ENCODE measurements around the gene PGF.
"Not testable (repeated sequence)": the region's sequence is repeated elsewhere in the genome, so short reads cannot be mapped to it uniquely, and the experiment has no call there.

Gene PGF

GRCh38 chr14:74938531-74939495 lies 16.6 kb downstream of the PGF start:
- DNase-seq: no peak

GRCh38 chr14:74937171-74937570 lies 18.2 kb downstream of the PGF start:
- no peak for DNase-seq

GRCh38 chr14:74936731-74937130 lies 18.7 kb downstream of the PGF start:
- no peak for DNase-seq

- no peak for DNase-seq
These were observed 19.2 kb downstream of the PGF start for GRCh38 chr14:74936151-74936550.

- no peak for DNase-seq
These were observed 20.1 kb downstream of the PGF start for GRCh38 chr14:74935360-74935680.

- DNase-seq: no peak
These were observed 20.7 kb downstream of the PGF start for GRCh38 chr14:74934476-74935359.

- no peak for DNase-seq
These were observed 21.4 kb downstream of the PGF start for GRCh38 chr14:74934041-74934440.

- DNase-seq: not testable (repeated sequence)
These were observed 22.5 kb downstream of the PGF start for GRCh38 chr14:74932936-74933335.

- DNase-seq: no peak
These were observed 22.9 kb downstream of the PGF start for GRCh38 chr14:74932401-74932901.

GRCh38 chr14:74931744-74932143 lies 23.7 kb downstream of the PGF start:
- not testable (repeated sequence) for DNase-seq

- DNase-seq: no peak
These were observed 26.2 kb downstream of the PGF start for GRCh38 chr14:74929242-74929641.

- no peak for DNase-seq
These were observed 28.2 kb downstream of the PGF start for GRCh38 chr14:74927225-74927624.

- DNase-seq: no peak
These were observed 31.3 kb downstream of the PGF start for GRCh38 chr14:74924061-74924460.

- DNase-seq: peak; percentile 74 to 81
These were observed 32.5 kb downstream of the PGF start, which contains the start of gene RPS6KL1 for GRCh38 chr14:74922752-74923401. TSS of gene RPS6KL1 (minus strand) at chr14:74923260. CDS start at chr14:74921541, 1,719 bp downstream.

- DNase-seq: no peak
These were observed 33.2 kb downstream of the PGF start for GRCh38 chr14:74921987-74922751.

- no peak for DNase-seq
These were observed 34.3 kb downstream of the PGF start for GRCh38 chr14:74921053-74921620.

GRCh38 chr14:74920281-74920680 lies 35.1 kb downstream of the PGF start:
- no peak for DNase-seq

GRCh38 chr14:74919421-74920165 lies 35.8 kb downstream of the PGF start:
- no peak for DNase-seq

- DNase-seq: no peak
These were observed 37.0 kb downstream of the PGF start for GRCh38 chr14:74918380-74918779.

- no peak for DNase-seq
These were observed 37.7 kb downstream of the PGF start for GRCh38 chr14:74917646-74918081.

GRCh38 chr14:74917178-74917543 lies 38.2 kb downstream of the PGF start:
- no peak for DNase-seq
